Neural cell (in vitro differentiated cells): ENCODE data around the gene FCN2.

Experiments used
- EP300 ChIP-seq: fragments of 450-650 bp; conservative IDR thresholded peaks from 2 replicates; pipeline ENCODE4 v1.6.1; 2014; ENCODE audit warnings: antibody characterized with exemption, mild to moderate bottlenecking, moderate library complexity; ENCODE audit not compliant: poor library complexity, severe bottlenecking
- EZH2 ChIP-seq: fragments of 200-600, 300-800 bp; shearing (Covaris generic), sonication (generic); IDR thresholded peaks from 2 replicates; pipeline ENCODE4 v1.6.1; 2014; ENCODE audit warnings: antibody characterized with exemption, low read length, borderline replicate concordance, mild to moderate bottlenecking; ENCODE audit not compliant: insufficient read depth, poor library complexity, severe bottlenecking
- POLR2AphosphoS5 ChIP-seq: IDR thresholded peaks from 2 replicates; pipeline ENCODE4 v1.6.1; 2012
- RAD21 ChIP-seq: fragments of 450-650 bp; conservative IDR thresholded peaks from 2 replicates; pipeline ENCODE4 v1.6.1; 2014; ENCODE audit warnings: antibody characterized with exemption, mild to moderate bottlenecking, moderate library complexity
- TF ChIP-seq, protein P1 (sequence below): fragments of 450-650 bp; IDR thresholded peaks from 2 replicates; pipeline ENCODE4 v1.5.1; 2014; ENCODE audit warnings: antibody characterized with exemption, mild to moderate bottlenecking, moderate library complexity; ENCODE audit not compliant: poor library complexity, severe bottlenecking

DNA sequence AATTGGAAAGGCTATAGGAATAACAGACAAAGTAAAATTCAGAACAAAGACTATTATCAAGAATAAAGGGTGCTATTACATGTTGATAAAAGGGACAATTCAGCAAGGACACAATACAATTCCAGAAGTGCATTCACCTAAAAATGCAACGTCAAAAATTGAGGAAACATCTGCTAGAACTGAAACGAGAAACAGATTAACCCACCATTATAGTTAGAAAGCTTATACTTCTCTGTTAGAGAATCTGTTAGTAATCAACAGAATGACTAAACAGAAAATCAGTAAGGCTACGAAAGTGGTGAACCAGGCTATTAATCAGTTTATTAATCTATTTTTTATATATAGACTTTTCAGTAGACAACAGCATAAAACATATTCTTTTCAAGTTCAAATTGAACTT is 22.3 kb downstream of the FCN2 start:
- TF ChIP-seq, protein P1, sequence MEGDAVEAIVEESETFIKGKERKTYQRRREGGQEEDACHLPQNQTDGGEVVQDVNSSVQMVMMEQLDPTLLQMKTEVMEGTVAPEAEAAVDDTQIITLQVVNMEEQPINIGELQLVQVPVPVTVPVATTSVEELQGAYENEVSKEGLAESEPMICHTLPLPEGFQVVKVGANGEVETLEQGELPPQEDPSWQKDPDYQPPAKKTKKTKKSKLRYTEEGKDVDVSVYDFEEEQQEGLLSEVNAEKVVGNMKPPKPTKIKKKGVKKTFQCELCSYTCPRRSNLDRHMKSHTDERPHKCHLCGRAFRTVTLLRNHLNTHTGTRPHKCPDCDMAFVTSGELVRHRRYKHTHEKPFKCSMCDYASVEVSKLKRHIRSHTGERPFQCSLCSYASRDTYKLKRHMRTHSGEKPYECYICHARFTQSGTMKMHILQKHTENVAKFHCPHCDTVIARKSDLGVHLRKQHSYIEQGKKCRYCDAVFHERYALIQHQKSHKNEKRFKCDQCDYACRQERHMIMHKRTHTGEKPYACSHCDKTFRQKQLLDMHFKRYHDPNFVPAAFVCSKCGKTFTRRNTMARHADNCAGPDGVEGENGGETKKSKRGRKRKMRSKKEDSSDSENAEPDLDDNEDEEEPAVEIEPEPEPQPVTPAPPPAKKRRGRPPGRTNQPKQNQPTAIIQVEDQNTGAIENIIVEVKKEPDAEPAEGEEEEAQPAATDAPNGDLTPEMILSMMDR, result no peak
- TF ChIP-seq EP300, result no peak
- TF ChIP-seq RAD21, result no peak
- no peak for TF ChIP-seq POLR2AphosphoS5
- no peak for TF ChIP-seq EZH2
